Osteocyte (in vitro differentiated cells): ENCODE results near the gene BCL7B. TPM values are rescaled to one million over a fixed set of nuclear protein-coding genes. Genes with fewer than 3 reads are reported as not detected.

ENCODE experiments used
- DNase-seq: peaks from one replicate; pipeline ENCODE4 v3.0.0; 2021; ENCODE audit warnings: mixed read lengths; ENCODE audit not compliant: unreplicated experiment; ENCODE audit errors: extremely low spot score
- H3K27ac Mint-ChIP-seq: one replicate; pipeline ENCODE4 v1.8.0; 2021; ENCODE audit warnings: mild to moderate bottlenecking, mixed read lengths; ENCODE audit not compliant: unreplicated experiment
- H3K27me3 Mint-ChIP-seq: one replicate; pipeline ENCODE4 v1.8.0; 2021; ENCODE audit warnings: mixed read lengths; ENCODE audit not compliant: unreplicated experiment
- H3K36me3 Mint-ChIP-seq: one replicate; pipeline ENCODE4 v1.8.0; 2021; ENCODE audit warnings: mixed read lengths; ENCODE audit not compliant: unreplicated experiment
- H3K4me1 Mint-ChIP-seq: one replicate; pipeline ENCODE4 v1.8.0; 2021; ENCODE audit warnings: mixed read lengths; ENCODE audit not compliant: unreplicated experiment
- H3K4me3 Mint-ChIP-seq: one replicate; pipeline ENCODE4 v1.8.0; 2021; ENCODE audit warnings: mild to moderate bottlenecking, moderate library complexity, mixed read lengths; ENCODE audit not compliant: unreplicated experiment
- H3K9me3 Mint-ChIP-seq: one replicate; pipeline ENCODE4 v1.8.0; 2021; ENCODE audit warnings: mixed read lengths; ENCODE audit not compliant: unreplicated experiment
- total RNA-seq: library from RNA; stranded (reverse); gene quantifications from 2 replicates; pipeline ENCODE4 v1.2.1, GENCODE V29; 2021
- TF ChIP-seq, protein P1 (sequence below): fragments of 200-600 bp; sonication (generic); IDR thresholded peaks from 2 replicates; pipeline ENCODE4 v1.5.0; 2021; ENCODE audit warnings: antibody characterized with exemption, mild to moderate bottlenecking, moderate library complexity

BCL7B gene
- total RNA-seq, 1 donor from 2014 or later = 41.8 TPM

DNA sequence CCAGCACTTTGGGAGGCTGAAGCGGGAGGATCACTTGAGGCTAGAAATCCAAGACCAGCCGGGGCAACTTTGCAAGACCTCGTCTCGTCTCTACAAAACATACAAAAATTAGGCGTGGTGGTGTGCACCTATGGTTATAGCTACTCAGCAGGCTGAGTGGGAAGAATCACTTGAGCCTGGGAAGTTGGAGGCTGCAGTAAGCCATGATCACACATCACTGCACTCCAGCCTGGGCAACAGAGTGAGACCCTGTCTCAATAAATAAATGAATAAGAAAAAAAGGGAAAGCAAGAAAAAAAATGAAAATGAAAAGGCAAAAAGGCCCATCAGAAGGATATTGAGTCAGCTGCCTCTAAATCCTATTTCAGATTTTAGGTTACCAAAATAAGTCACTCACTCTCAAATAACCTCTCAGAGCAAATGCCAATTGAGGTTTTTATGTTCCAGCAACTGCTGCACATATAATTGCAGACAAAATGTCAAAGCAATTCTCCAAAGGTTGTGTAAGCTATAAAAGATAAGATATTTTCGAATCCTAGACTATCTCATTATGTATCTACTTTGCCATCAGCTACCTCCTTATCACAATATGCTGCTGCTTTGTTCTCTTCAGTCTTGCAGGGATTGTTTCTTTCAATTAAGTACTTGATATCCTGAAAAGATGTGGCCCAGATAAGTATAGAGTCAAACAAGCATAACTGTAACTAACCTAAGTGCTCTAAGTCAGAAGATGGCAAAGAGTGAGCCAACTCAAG is 40.1 kb downstream of the BCL7B start:
- no peaks in the 10 kb centered on the region for H3K9me3 Mint-ChIP-seq
- H3K27ac Mint-ChIP-seq = no peak overlapping the region
- no peak for DNase-seq
- peaks cover 62% of the 10 kb centered on the region for H3K4me1 Mint-ChIP-seq
- H3K4me3 Mint-ChIP-seq = no peak overlapping the region
- TF ChIP-seq, protein P1, sequence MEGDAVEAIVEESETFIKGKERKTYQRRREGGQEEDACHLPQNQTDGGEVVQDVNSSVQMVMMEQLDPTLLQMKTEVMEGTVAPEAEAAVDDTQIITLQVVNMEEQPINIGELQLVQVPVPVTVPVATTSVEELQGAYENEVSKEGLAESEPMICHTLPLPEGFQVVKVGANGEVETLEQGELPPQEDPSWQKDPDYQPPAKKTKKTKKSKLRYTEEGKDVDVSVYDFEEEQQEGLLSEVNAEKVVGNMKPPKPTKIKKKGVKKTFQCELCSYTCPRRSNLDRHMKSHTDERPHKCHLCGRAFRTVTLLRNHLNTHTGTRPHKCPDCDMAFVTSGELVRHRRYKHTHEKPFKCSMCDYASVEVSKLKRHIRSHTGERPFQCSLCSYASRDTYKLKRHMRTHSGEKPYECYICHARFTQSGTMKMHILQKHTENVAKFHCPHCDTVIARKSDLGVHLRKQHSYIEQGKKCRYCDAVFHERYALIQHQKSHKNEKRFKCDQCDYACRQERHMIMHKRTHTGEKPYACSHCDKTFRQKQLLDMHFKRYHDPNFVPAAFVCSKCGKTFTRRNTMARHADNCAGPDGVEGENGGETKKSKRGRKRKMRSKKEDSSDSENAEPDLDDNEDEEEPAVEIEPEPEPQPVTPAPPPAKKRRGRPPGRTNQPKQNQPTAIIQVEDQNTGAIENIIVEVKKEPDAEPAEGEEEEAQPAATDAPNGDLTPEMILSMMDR = no peak
- H3K36me3 Mint-ChIP-seq = peaks cover 26% of the 10 kb centered on the region
- no peaks in the 10 kb centered on the region for H3K27me3 Mint-ChIP-seq

DNA sequence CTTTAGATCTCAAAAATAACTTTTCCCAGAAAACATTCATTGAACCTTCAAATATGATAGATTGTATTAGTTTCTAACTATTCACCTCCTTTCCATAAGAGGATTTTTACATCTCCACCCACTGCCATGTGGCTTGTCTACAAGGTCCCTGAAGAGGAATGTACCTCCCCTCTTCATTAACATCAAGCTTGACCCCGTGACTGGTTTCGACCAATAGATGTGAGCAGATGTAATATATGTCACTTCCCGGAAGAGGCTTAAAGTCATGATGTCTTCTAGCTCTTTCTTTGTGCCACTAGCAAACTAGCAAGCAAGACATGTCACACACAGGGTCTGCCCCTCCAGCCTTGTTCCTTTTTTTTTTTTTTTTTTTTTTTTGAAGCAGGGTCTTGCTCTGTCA is 42.3 kb downstream of the BCL7B start:
- peaks cover 69% of the 10 kb centered on the region for H3K4me1 Mint-ChIP-seq
- peak overlapping the region; percentile 62 for H3K27ac Mint-ChIP-seq
- H3K9me3 Mint-ChIP-seq = no peaks in the 10 kb centered on the region
- no peak overlapping the region for H3K4me3 Mint-ChIP-seq
- TF ChIP-seq, protein P1 = no peak
- no peak for DNase-seq
- H3K36me3 Mint-ChIP-seq = peaks cover 29% of the 10 kb centered on the region
- H3K27me3 Mint-ChIP-seq = no peaks in the 10 kb centered on the region

DNA sequence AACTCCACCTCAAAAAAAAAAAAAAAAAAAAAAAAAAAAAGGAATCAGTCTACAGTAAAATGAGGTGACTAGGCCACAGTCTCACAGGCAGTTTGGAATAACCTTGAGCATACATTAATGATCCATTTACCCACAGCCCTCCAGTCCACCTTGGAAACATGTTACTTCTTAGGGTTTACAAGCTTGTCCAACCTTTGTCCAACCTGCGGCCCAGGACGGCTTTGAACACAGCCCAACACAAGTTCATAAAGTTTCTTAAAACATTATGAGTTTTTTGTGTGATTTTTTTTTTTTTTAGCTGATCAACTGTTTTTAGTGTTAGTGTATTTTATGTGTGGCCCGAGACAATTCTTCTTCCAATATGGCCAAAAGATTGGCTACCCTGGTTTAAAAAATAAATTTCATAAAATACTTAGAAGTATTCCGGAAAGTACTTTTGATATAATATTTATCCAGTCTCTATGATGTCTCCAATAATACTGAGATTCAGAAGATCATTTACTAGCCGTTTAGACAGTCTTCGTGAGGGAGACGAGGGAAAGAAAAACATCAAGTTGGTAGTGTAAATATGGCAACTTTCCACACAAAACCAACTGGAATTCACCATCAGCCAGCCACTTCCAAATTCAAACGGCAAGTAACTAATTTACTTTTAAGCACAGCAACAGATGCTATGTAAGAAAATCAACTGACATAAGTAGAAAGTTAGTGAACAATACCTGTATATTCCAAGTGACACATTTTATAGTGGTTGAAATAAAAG is 45.3 kb downstream of the BCL7B start:
- H3K27ac Mint-ChIP-seq = peak overlapping the region; percentile 91
- peaks cover 42% of the 10 kb centered on the region for H3K4me1 Mint-ChIP-seq
- TF ChIP-seq, protein P1 = no peak
- H3K36me3 Mint-ChIP-seq = peaks cover 34% of the 10 kb centered on the region
- H3K4me3 Mint-ChIP-seq = peak overlapping the region; percentile 51
- no peaks in the 10 kb centered on the region for H3K9me3 Mint-ChIP-seq
- H3K27me3 Mint-ChIP-seq = no peaks in the 10 kb centered on the region
- DNase-seq = no peak

DNA sequence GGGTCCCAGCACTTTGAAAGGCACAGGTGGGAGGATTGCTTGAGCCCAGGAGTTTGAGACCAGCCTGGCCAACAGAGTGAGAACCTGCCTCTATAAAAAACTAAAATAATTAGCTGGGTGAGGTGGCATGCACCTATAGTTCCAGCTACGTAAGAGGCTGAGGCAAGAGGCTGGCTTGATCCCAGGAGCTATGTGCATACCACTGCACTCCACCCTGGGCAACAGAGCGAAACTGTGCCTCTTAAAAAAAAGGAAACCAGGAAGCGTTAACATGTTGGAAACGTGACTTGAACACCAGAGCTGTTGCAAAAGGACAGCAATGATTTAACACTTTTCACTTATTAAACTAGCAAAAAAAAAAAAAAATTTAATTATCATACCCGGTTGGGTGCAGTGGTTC is 48.0 kb downstream of the BCL7B start:
- Mint-ChIP-seq H3K4me1 (peaks cover 32% of the 10 kb centered on the region), H3K9me3 (no peaks in the 10 kb centered on the region), H3K36me3 (peaks cover 34% of the 10 kb centered on the region)

More for the DNA sequence above, 48.0 kb downstream of the BCL7B start:
- no peak overlapping the region for H3K4me3 Mint-ChIP-seq
- H3K27ac Mint-ChIP-seq = no peak overlapping the region
- DNase-seq = no peak
- no peaks in the 10 kb centered on the region for H3K27me3 Mint-ChIP-seq
- TF ChIP-seq, protein P1 = no peak
